Activated T-cell treated with anti-CD3 and anti-CD28 coated beads for 4 hours (primary cell): Measurements from ENCODE around the gene GAS6.

ENCODE experiments used
- DNase-seq: peaks from one replicate; pipeline ENCODE4 v3.0.0-alpha.2; 2020

Gene GAS6

DNA sequence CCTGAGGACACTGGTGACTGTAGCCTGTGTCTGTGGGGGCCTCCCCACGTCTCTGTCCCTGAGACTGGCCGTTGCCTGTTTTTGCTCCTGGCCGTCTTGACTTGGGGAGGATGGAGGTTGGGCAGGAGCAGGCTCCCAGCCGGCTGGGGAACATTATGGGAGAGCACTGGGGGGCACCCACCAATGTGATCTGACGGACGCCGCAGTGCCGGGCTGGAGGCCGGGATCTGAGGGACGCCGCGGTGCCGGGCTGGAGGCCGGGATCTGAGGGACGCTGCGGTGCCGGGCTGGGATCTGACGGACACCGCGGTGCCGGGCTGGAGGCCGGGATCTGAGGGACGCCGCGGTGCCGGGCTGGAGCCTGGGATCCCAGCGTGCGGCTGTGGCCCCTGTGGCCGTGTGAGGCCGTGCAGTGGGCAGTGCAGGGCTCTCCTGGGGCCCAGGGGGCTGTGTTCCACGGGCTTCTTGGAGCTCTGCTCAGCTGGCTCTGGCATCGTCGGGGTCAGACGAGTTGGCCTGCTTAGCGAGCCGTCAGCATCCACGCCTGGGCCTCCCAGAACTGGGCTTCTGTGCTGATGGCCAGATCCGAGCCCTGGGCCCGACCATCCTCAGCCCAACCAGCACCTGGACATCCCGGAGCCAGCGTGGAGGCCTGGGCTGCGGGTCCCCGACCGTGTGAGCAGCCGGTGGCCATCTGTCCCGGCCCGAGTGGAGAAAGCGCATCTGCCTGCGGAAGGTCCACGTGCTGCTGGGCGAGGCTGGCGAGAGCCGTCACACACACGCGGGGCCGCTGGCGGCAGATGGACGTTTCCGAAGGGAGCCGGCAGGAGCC lies 45.8 kb downstream of the GAS6 start:
- DNase-seq: no peak

DNA sequence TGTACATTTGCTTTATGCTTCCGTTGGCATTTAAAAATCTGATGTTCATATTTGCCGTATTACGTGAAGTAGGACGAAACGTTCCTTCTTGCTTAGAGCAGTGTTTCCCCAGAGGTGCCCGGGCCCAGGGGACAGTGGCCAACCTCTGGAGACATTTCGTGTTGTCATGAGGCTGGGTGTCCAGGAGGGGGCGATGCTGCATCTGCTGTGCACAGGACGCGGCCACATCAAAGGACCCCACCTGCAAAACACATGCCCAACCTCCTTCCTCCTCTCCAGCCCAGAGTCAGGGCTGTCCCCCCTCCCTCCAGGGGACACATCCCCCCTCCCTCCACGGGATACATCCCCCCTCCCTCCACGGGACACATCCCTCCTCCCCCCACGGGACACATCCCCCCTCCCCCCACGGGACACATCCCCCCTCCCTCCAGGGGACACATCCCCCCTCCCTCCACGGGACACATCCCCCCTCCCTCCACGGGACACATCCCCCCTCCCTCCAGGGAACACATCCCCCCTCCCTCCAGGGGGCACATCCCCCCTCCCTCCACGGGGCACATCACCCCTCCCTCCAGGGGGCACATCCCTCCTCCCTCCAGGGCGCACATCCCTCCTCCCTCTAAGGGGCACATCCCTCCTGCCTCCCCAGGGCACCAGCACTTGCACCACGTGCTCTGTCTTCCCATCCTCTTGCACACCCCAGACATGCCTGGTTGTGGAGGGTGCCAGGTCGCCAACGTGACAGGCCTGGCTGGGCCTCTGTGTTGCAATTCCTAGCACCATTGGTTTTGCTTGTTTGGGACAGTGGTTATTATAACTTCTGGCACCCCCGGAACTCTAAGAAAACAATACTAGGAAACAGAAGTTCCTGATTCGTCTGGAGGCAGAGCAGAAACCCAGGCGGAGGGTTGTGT lies 46.7 kb downstream of the GAS6 start:
- peak; percentile 75 for DNase-seq

DNA sequence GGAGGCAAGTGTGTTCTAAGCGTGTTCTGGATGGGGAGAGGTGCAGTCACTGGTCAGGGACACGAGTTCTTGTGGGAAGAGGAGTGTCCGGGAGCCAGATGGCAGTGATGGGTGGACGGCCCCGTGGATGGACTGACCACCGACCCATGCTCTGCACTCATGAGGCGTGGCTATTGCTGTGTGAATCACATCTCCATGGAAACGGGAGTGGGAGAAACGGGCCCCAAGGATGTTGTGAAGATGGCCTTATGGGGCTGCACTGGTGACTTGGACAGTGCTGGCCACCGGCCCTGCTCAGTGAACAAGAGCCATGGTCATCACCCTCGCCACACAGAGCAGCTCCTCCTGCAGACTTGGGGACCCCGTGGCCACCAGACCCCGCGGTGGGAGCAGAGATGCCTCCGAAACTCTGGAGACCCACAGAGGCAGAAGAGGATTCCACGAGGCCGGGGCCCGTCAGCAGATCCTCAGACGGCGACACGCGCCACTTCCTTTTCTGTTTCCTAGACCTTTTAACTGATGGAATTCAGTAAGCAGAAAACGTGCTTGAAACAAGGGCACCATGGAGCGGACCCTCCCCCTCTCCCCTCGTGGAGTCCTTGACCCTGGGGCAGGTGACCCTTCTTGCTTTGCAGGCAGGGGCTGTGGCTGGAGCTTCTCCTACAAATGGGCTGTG lies 47.5 kb downstream of the GAS6 start:
- no peak for DNase-seq

DNA sequence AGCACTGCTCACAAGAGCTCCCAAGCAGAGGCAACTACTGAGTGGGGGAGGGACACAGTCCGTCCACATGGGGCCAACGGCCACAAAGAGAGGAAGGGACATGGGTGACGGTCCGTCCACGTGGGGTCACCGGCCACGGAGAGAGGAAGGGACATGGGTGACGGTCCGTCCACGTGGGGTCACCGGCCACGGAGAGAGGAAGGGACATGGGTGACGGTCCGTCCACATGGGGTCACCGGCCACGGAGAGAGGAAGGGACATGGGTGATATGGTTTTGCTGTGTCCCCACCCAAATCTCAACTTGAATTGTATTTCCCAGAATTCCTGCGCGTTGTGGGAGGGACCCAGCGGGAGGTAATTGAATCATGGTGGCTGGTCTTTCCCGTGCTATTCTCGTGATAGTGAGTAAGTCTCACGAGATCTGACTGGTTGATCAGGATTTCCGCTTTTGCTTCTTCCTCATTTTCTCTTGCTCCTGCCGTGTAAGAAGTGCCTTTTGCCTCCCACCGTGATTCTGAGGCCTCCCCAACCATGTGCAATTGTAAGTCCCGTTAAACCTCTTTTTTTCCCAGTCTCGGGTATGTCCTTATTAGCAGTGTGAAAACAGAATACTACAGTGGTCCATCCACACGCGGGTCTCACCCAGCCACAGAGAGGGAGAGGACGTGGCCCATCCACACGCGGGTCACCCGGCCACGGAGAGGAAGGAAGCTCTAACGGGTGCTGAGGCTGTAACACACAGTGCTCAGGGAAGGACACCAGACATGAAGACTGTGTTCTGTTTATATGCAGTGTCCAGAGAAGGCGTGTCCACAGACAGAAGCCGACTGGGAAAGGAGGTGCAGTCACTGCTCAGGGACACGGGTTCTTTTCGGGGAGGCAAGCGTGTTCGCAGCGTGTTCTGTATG lies 48.5 kb downstream of the GAS6 start:
- DNase-seq: no peak

DNA sequence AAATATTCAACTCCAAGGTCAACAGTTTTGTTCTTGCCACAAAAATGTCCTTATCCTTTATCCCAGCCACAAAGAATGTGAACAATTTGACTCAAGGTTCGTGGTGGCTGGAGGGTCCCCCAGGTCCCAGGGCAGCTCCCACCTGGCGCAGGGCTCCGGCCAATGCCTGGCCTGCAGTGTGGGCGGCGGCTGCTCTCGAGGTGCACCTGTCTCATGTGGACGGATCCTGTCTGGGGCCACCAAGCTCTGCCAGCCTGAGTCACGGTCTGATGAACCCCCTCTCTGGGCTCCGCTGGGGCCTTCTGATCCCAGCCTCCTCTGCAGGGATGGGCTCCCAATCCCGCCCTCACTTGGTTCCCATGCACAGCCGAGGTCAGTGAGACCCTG lies 49.4 kb downstream of the GAS6 start:
- no peak for DNase-seq

DNA sequence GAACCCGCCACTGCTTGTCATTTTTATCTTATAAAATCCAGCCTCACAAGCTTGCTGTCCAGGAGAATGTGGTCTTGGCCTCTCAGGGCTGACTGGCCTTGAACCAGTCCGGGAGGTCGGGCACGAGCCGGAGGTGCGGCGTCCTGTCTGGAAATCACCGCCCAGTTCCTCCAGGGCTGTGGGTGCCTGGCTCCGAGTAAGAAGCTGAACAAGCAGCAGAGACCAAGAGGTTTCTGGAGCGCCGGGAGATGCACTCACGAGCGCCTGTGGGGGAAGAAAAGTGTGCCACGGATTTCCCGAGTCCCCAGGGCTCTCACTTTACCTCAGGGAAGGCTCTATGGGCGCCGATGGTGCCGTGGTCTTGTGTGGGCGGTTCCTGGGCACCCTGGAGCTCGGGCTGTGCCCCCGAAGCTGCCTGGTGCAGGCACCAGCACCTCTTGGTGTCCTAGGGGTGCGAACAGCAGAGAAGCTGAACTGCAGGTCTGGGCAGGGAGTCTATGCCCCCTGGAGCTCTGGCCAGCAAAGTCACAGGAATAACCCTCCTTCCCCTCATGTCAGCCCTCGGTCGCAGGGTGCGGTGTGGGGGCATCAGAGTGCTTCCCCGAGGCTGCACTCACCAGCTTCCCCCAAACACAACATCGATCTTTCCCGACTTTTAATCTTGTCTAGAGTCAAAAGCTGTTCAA lies 50.0 kb downstream of the GAS6 start:
- DNase-seq: no peak

DNA sequence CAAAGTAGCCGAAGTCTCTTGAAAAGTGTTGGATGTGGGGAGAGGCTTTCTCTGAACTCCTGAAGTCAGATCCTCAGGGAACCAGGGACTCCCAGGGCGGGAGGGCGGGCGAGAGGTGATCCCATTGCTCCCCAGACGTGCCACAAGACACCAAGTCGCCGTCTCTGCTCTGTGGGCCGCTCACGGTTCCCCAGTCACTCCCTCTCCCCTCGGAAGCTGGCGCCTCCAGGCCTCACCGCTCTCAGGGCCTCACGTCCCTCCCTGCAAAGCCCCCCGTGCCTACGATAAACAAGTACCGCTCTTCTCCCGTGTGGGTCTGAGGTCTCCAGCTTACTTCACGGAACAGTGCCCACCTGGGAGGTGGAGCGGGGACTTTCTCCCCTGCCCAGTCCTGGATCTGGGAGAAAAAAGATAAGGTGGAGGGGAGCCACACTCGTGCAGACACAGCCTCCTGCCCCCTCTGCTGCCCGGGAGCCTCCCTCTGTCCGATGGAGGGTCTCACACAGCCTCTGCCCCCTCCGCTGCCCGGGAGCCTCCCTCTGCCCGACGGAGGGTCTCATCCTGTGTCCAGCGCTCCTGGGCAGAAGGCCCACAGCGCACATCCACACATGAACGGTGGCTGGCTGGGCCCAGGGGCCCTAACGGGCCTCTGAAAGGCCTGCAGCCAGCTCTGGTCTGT lies 50.7 kb downstream of the GAS6 start:
- no peak for DNase-seq

DNA sequence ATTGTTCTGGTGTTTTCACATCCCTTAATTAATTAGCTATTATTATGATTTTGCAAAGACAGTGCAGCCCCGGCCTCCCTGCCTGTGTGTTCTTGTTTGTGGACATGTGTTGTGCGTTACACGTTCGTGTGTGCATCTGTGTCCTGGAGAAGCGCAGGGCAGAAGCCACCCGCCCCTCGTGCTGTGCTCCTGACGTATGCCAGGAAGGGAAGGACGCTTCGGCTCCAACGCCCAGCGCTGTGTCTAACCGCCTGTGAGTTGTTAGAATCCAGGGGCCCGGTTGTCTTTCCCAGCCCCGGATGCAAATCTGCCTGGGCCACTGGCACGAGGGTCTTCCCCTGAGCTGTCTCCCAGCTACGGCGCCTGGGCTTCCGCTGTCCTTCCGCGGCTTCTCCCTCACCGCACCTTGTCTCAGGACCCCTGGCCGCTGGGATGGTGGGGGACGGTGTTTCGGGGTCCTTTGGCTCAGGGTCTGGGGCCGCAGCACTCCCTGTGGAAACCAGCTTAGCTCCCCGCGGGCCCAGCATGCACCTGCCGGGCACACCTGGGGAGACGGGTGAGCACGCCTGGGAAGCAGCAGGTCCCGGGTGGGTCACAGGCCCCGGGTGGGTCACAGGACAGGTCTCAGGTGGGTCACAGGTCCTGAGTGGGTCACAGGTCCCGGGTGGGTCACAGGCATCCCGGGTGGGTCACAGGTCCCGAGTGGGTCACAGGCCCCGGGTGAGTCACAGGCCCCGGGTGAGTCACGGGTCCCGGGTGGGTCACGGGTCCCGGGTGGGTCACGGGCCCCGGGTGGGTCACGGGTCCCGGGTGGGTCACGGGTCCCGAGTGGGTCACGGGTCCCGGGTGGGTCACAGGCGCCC lies 51.5 kb downstream of the GAS6 start:
- DNase-seq: no peak

DNA sequence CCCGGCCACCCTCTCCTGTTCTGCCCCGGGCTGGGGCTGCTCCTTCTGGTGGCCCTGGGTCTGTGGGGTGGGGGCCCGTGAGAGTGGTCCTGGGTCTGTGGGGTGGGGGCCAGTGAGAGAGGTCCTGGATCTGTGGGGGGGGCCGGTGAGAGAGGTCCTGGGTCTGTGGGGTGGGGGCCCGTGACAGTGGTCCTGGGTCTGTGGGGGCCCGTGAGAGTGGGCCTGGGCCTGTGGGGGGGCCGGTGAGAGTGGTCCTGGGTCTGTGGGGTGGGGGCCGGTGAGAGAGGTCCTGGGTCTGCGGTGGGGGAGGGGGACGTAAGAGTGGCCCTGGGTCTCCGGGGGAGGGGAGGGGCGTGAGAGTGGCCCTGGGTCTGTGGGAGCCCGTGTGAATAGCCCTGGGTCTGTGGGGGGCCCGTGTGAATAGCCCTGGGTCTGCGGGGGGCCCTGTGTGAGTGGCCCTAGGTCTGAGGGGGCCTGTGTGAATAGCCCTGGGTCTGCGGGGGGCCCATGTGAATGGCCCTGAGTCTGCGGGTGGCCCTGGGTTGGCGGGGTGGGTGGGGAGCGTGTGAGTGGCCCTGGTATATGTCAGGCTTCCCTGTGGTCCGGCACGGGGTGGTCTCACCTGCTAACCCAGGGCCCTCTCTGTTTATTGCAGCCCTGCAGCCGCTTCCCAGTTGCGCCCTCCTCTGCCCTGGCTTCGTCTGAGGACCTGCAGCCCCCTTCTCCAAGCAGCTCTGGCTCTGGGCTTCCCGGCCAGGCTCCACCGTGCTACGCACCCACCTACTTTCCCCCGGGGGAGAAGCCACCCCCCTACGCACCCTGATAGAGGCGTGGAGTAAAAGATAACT lies 52.6 kb downstream of the GAS6 start:
- no peak for DNase-seq

DNA sequence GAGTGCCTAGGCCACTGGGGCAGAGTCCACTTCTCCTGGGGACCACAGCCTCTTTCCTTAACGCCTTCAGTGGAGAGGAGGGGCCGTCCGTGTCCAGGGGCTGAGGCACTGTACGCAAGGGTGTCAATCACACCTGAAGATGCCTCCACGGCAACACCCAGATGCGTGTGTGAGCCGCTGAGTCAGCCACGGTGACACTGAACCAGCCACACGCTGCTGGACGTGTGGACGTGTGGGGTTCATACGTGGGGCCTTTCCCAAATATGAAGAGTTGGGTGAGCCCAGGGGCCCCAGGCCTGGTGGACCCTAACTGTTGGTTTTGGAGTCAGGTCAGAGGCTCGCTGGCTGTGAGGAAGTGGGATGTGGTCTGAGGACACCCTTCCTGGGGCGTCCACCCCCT lies 53.2 kb downstream of the GAS6 start:
- no peak for DNase-seq

DNA sequence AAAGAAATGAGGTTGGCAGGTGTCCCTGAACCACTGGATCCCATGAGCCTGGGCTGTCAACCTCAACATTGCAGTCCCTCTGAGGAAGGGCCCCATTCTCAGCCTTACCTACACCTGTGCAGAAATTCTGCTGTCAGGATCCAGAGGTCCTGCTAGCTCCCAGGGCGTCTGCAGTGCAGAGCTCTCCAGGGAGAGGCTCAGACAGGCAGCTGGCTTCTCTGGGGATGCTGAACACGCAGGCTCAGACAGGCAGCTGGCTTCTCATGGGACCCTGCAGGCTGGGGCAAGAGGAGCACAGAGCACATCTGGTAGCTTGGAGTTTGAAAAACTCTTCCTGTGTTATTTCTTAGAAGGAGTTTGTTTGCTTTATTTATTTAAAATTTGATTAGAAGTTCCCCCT lies 53.9 kb downstream of the GAS6 start:
- DNase-seq: no peak

DNA sequence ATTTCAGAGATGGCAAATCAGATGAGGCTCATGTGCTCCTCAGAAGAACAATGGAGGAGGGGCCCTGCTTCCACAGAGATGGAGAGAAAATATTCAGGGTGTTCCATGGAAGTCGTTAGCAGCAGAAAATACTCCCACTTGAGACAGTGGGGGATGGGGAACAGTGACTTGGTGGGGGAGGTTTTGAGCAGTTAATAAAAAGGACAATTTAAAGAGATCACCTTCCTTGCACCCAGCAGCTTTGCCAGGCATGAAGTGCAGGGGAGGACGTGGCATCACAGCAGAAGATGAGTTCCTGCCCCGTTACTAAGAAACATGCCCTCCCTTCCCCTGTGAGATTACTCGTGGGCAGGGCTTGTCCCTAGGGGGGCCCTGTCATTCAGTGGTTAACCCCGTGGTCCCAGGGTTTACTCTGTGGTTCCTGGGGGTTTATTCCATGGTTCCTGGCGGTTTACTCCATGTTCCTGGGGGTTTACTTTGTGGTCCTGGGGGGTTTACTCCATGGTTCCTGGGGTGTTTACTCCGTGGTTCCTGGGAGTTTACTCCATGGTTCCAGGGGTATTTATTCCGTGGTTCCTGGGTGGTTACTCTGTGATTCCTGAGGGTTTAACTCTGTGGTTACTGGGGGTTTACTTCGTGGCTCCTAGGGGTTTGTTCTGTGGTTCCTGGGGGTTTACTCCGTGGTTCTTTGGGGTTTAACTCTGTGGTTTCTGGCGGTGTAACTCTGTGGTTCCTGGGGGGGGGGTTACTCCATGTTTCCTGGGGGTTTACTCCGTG lies 55.6 kb downstream of the GAS6 start:
- DNase-seq: no peak

DNA sequence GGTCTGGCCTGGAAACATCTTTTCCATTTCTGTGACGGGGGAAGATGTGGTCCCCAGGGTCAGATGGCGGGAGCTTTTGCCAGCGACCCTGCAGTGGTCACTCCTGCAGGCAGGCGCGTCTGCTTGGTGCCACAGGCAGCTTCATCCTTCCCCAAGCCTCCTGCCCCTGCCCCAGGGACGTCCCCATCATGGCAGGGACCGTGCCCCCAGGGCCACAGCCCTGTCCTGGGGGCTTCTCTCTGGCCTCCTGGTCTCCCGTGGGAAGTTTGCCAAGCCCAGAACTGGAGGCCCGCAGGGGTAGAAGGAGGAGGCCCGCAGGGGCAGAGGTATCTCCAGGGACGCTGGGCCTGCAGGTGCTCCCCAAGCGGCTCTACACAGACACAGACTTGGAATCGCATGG lies 57.4 kb downstream of the GAS6 start:
- no peak for DNase-seq

DNA sequence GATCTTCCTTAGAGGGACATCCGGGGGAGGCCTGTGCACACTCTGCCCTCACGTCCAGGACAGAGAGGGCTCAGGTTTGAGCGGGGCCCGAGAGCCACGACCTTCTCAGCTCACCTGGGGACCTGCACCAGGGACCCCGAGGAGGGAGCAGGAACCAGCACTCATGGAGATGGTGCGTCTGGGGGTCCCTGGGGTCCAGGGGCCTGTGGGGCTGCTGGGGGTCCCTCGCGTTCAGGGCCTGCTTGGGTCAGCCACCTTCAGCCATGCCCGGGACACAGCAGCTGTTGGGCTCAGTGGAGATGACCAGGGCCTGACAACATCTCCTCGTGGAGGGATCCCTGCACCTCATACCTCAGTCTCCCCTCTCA lies 57.8 kb downstream of the GAS6 start:
- DNase-seq: no peak

DNA sequence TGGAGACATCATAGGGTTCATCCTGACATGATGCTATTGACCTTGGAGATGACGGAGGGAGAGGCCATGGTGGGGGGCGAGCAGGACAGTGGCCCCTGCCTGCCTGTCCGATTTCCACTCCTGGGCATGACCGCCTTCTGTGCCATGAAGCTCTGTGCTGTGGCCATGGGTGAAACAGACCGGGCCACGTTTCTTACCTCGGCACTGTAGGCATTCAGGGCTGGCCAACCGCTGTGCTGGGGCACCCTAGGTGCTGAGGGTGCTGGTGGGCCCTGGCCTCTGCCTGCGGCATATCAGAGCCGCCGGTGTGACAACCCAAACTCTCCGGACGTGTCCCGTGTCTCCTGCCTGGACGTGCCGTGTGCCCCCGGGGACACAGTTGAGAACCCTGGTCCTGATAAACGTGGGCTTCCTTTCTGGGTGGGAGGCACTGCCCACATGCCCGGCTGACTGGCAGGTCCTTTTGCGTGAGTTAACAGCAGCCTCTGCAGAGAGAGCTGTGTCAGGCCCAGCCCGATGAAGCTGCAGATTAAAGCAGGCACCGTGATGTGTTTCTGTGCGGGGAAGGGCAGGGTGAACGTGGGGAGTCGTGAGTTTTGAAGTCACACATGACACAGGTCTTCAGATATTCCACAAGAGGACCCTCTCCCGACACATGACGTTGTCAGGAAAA lies 58.3 kb downstream of the GAS6 start:
- DNase-seq: no peak

DNA sequence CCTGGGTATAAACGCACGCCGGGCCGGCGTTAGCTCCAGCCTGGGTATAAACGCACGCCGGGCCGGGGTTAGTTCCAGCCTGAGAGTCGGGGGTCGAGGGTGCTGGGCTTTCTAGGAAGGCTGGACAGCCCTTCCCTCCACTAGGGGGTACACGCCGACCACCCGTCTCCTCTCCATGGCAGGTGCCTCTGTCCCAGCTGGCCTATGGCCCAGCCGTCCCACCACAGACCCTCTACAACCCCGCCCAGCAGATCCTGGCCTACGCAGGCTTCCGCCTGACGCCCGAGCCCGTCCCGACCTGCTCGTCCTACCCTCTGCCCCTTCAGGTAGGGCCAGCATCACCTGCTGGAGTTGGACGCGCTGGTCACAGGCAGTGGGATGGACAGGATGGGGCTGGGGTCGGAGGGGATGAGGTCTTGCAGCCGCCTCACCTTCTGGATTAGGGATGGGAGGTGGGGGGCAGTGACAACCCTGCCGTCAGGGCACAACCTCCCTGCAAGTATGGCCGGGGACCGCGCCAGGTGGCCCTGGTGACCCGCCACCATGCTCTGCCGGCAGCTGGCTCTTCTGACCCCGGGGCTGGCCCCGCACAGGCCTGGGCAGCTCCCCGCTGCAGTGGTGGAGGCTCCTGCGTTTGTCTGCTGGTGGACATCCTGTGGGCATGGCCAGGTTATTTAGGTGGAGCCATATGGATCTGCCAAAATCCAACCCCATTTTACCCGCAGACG lies 59.0 kb downstream of the GAS6 start:
- no peak for DNase-seq

DNA sequence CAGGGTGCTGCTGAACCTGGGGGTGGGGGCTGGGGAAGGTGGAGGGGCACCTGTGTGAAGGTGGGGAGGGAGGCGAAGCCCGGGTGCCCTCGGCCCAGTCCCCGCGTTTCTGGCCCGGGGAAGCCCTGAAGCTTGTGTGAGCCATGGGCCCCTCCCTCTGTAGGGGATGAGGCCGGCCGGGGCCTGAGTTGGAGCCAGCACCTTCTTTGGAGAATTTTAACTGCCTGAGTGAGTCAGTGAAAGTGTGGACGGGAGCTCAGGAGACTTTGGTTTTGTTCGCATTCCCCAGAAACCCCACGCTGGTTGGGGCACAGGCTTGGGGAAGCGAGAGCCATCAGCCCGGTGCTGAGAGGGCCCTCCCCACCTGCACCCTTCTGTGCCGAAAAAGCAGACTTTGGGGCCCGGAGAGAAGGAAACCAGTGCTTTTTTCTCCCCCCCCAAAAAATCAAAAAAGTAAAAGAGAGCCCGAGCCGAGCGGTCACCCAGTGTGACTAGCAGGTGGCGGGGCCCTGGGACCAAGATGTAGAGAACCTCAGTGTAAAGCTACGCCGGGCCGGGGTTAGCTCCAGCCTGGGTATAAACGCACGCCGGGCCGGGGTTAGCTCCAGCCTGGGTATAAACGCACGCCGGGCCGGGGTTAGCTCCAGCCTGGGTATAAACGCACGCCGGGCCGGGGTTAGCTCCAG lies 59.7 kb downstream of the GAS6 start:
- DNase-seq: no peak
